HG03095 (cell line): ENCODE measurements around the gene AXL.
"Not testable (repeated sequence)": the region's sequence is repeated elsewhere in the genome, so short reads cannot be mapped to it uniquely, and the experiment has no call there.

ENCODE experiments used
- ATAC-seq: cut with Tn5 transposase; IDR thresholded peaks from one replicate; pipeline ENCODE4 v1.9.1; 2021; ENCODE audit warnings: moderate library complexity; ENCODE audit not compliant: unreplicated experiment

AXL gene

GRCh38 chr19:41218615-41219507 lies at the start of gene AXL:
Gene AXL (plus strand): TSS chr19:41219223. CDS start chr19:41219393, 170 bp downstream.
- ATAC-seq, result no peak

DNA sequence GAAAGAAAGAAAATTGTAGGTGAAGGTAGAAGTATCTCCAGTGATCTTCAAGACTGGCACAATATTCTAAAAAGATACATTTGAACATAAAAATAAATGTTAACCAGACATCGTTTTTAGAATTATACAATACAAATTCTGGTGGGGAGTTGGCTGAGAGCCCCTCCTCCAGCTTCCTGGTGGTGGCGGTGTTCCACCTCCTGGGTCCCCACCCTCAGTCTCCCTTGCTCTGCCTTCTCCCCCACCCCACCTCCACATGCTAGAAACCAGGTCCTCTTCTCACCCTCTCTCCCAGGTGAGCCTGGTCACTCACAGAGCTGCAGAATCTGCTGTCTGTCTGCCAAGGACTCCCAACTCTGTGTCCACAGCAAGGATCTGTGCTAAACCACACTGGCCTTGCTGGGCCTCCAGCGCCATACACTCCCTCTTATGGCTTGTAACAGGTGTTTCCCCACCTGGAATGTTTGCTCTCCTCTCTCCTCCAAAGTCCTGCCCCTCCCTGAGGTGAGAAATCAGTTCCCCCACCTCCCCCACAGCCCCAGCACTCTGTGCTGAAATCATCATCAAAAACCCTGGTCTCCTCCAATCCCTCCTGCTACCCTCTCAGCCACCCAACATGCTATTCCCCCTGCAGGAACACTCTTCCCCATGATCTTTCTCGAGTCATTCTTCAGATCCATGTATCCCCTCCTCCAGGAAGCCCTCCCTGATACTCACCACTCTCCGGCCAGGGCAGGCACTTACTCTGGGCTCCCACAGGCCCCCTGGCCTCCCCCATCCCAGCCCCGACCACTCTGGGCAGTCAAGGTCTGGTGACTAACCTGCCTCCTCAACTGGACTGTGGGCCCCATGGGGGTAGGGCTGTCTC lies 46.5 kb upstream of the AXL start:
- no peak for ATAC-seq

DNA sequence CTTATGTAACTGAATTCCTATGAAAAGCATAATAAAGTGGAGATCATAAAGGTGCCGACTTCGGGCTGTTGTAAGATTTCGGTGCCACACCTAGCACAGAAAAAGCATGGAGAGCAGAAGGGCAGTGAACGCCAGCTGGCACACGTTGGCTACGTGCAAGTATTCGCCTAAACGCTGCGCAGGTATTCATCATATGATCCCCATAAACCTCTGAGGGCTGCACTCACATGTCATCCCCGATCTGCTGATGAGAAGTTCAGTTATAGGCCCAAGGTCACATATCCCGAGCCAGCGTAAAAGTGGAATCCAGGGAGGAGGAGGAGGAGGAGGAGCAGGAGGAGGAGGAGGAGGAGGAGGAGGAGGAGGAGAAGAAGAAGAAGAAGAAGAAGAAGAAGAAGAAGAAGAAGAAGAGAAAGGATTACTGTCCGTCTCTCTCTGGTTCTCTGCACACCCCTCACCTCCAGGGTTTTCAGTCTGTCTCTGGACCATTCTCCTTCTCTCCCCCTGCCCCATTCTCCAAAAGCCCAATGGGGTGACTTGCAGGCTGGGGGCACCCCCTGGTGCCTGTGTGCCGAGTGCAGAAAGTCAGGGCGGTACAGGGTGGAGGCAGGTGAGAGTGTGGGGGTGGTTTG lies 44.6 kb upstream of the AXL start:
- ATAC-seq, result no peak

- no peak for ATAC-seq
Measured at GRCh38 chr19:41175801-41176777, 42.9 kb upstream of the AXL start.

DNA sequence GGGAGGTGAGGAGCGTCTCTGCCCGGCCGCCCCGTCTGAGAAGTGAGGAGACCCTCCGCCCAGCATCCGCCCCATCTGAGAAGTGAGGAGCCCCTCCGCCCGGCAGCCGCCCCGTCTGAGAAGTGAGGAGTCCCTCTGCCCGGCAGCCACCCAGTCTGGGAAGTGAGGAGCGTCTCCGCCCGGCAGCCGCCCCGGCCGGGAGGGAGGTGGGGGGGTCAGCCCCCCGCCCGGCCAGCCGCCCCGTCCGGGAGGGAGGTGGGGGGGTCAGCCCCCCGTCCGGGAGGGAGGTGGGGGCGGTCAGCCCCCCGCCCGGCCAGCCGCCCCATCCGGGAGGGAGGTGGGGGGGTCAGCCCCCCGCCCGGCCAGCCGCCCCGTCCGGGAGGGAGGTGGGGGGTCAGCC lies 38.9 kb upstream of the AXL start:
- ATAC-seq, result not testable (repeated sequence)

DNA sequence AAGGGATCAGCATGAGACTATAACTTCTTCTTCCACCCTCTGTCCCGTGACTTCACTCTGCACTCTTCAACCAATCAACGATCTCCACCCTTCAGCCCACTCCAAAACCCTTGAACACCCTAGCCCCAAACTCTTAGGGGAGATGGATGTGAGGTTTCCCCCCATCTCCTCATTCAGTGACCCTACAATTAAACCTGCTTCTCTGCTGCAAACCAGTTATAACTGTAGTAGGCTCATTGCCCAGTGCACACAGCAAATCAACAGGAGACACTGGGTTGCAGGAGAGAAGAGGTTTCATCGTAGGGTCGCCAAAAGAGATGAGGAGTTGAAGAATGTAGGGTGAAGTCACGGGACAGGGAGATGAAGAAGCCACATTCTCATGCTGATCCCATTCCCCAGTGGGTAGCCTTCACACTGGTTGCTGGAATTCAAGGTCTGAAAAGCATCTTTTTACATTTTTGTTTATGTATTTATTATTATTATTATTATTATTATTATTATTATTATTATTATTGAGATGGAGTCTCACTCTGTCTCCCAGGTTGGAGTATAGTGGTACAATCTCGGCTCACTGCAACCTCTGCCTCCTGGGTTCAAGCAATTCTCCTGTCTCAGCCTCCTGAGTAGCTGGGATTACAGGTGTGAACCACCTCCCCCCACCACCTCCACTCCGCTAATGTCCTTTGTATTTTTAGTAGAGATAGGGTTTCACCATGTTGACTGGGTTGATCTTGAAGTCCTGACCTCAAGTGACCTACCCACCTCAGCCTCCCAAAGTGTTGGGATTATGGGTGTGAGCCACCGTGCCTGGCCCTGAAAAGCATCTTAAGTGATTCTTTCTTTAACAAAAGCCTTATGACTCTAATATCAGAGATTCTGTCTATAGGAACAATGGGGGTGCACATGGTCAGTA lies 31.8 kb upstream of the AXL start:
- ATAC-seq, result no peak

GRCh38 chr19:41187884-41188279 lies 31.1 kb upstream of the AXL start:
- ATAC-seq, result no peak

GRCh38 chr19:41189425-41190065 lies 29.5 kb upstream of the AXL start:
- no peak for ATAC-seq

GRCh38 chr19:41192574-41193429 lies 26.2 kb upstream of the AXL start, which contains the start of gene CYP2S1:
Gene CYP2S1 (plus strand): TSS chr19:41193219. CDS start chr19:41193265, 46 bp downstream.
- ATAC-seq, result no peak

GRCh38 chr19:41193430-41194156 lies 25.4 kb upstream of the AXL start:
- no peak for ATAC-seq

- no peak for ATAC-seq
Measured at GRCh38 chr19:41194157-41194552, 24.9 kb upstream of the AXL start.

DNA sequence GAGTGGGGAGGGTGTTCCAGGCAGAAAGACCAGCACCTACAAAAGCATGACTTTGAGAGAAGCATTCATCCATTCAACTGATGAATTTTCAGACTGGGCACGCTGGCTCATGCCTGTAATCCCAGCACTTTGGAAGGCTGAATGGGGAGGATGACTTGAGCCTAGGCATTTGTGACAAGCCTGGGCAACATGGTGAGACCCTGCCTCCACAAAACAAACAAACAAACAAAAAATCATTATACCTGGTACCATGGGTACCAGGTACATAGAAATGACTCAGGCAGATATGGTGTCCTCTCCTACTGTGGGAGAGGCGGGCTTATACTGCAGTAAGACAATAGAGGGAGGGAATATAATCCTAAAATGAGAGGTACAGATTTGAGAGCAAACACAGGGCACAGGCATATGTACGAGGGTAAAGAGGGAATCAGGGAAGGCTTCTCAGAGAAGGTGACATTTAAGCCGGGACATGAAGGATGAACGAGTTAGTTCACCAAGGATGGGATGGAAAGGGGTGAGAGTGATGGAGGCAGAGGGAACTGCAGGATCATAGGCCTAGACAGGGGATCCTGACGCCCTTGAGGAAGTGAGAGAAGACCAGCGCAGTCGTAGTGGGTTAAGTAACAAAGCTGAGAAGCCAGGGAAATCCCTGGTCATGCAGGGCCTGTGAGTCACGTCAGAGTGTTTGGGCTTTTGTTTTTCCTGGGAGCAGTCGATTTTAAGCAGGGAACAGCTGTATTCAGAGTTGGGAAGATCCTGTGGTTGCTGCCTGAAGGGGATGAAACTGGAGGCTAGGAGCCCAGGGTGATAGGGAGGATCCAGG lies 23.1 kb upstream of the AXL start:
- no peak for ATAC-seq

DNA sequence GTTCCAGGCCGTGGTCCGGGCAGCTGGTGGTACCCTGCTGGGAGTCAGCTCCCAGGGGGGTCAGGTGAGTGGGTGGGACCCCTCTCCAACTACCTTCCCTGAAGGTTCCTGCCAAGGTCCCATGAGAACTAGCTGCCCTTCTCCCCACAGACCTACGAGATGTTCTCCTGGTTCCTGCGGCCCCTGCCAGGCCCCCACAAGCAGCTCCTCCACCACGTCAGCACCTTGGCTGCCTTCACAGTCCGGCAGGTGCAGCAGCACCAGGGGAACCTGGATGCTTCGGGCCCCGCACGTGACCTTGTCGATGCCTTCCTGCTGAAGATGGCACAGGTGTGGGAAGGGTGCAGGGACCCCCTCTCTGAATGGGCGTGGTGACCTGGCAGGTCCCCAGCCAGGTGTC lies 20.5 kb upstream of the AXL start:
- ATAC-seq, result no peak

DNA sequence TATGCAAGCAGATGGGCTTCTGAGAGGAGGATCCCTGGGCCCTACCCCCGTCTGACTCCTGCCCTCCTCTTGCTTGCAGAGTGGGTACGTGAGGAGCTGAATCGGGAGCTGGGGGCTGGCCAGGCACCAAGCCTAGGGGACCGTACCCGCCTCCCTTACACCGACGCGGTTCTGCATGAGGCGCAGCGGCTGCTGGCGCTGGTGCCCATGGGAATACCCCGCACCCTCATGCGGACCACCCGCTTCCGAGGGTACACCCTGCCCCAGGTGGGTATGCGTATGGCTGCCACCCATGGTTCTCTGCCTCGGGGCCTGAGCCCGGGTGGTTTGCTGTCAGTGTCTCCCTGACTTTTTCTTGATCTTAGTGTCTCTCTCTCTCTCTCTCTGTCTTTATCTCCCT lies 15.7 kb upstream of the AXL start:
- ATAC-seq, result no peak

GRCh38 chr19:41204338-41204737 lies 14.7 kb upstream of the AXL start:
- not testable (repeated sequence) for ATAC-seq

DNA sequence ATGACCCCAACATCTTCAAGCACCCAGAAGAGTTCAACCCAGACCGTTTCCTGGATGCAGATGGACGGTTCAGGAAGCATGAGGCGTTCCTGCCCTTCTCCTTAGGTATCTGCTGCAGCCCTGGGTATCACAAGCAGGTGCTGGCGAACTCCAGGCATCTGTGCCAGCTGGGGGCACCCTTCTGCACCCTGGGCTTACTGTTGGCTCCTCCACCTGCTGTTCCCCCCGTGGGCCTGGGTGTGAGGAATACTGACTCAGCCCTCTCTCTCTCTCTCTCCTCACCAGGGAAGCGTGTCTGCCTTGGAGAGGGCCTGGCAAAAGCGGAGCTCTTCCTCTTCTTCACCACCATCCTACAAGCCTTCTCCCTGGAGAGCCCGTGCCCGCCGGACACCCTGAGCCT lies 13.0 kb upstream of the AXL start:
- no peak for ATAC-seq
